GM18861 (cell line): Measurements from ENCODE around the gene CAPZA3.
"Not testable (repeated sequence)": the region's sequence is repeated elsewhere in the genome, so short reads cannot be mapped to it uniquely, and the experiment has no call there.

Experiments
- ATAC-seq: cut with Tn5 transposase; IDR thresholded peaks from one replicate; pipeline ENCODE4 v1.9.1; 2021; ENCODE audit not compliant: unreplicated experiment

CAPZA3 gene

DNA sequence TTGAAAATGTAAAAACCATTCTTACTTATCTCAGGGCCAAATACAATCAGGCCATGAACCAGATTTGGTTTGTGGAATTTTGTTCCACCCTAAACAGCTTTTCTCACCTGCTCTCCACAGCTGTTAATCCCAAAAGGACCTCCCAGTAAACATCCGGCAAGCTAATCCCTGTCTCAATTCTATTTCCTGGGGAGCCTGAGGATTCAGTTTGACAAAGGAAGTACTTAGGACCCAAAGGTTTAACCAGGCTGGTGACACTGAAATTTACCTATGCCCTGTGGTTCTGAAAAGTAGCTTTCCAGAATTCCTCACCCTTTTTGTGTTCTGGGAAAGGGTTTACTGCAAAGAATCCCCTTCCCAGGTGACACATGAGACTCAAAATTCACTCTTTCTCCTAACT, 15.0 kb downstream of the CAPZA3 start:
- ATAC-seq = no peak

DNA sequence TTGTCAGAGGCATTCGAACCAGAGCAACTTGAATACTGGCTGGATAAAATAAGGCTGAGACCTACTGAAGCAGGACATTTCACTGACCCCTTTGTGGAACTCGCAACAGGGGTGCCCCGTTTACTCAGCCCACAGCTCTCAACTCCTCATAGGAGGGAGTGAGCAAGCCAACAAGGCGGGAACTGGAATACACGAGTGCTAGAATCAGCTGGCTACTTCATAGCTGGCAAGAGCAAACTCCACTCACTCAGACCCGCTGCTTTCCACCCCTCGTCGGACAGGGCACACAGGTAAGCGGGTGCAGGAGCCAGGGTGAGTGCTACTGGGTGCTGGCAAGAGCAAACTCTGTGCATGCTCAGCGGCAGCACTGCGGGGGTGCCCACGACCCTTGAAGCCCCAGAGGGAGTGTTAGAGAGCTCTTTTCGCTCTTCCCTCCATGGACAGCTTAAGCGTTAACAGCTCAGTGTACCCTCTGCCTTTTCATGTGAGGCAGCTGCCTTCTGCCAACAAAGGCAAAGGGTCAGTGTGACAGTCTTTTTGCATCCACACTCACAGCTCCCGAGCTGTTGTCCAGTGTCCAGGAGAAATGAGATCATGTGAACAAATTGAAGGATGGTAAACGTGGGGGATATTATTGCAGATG, 15.7 kb downstream of the CAPZA3 start:
- ATAC-seq = no peak

DNA sequence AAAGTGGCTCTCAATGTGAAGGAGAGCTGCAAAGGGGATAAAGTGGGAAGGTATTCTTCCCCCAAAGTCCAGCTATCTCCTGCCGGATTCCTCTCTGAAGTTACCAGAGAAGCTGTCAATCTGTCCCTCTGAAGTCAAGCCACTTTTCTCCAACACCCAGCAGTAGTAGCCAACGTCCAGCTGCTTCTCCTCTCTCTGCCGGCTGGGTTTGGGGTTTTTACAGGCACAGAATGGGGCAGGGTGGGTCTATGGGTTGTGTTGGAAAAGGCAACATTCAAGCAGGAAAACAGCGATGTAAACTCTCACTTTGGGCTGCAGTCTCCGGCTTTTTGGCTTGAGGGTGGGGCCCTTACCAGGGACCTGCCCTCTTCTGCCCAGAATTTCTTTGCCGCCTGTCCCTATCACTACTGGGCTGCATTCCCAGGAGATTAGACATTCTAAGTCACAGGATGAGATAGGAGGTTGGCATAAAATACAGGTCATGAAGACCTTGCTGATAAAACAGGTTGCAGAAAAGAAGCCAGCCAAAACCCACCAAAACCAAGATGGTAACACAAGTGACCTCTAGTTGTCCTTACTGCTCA, 16.3 kb downstream of the CAPZA3 start:
- no peak for ATAC-seq

DNA sequence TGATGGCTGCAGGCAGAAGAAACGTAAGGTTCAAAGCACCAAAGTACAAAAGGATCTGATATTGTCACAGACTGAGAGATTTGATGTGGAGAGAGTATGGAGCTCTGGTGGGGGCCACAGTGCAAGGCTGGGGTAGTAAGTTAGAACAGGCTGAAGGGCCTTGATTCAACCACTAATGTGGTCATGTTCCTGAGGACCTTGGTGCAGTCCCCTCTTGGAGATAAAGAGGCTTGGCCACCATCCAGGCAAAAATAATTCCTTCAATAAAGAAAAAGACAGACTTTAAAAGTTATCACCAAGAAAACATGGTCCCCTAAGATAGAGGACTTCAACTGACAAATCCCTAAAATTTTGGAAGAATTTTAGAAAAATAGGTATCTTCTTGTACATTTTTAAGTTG, 17.4 kb downstream of the CAPZA3 start:
- no peak for ATAC-seq

DNA sequence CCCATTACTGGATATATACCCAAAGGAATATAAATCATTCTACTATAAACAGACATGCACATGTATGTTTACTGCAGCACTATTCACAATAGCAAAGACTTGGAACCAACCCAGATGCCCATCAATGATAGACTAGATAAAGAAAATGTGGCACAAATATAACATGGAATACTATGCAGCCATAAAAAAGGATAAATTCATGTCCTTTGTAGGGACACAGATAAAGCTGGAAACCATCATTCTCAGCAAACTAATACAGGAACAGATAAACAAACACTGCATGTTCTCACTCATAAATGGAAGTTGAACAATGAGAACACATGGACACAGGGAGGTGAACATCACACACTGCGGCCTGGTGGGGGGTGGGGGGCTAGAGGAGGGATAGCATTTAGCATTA, 28.6 kb downstream of the CAPZA3 start:
- not testable (repeated sequence) for ATAC-seq

DNA sequence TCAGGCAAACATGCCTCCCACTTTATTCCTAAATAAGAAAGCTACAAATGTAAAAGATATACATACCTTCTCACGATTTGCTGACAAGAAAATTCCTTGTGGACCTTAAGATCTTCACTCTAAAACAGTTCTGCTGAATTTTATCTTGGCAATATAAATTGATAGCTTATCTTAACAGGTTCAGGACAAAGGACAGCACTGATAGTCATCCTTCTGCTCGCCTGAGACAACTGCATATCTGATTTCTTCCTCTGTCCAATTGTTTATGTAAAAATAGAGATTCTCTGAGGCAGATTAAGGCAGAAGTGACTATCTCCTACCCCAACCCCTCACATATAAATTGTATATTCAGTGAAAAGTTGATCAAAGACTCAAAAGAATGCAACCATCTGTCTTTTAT, 44.9 kb downstream of the CAPZA3 start:
- ATAC-seq = no peak

DNA sequence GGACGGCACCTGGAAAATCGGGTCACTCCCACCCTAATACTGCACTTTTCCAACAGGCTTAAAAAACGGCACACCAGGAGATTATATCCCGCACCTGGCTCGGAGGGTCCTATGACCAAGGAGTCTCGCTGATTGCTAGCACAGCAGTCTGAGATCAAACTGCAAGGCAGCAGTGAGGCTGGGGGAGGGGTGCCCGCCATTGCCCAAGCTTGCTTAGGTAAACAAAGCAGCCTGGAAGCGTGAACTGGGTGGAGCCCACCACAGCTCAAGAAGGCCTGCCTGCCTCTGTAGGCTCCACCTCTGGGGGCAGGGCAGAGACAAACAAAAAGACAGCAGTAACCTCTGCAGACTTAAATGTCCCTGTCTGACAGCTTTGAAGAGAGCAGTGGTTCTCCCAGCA, 47.5 kb downstream of the CAPZA3 start:
- ATAC-seq = not testable (repeated sequence)
